Lower leg skin (tissue), 4 donors: Measurements from ENCODE around the gene ADAM10. TPM values are rescaled to one million over a fixed set of nuclear protein-coding genes. Genes with fewer than 3 reads are reported as not detected.

Source experiments
- DNase-seq, 2 donors: peaks; one replicate each; pipeline ENCODE4 v3.0.0-alpha.2; 2019; ENCODE audit warnings: low spot score in 2 of 2
- H3K4me3 ChIP-seq: fragments of 200-600 bp; sonication (generic); 2 replicates; pipeline ENCODE4 v1.5.1; 2017; ENCODE audit warnings: mild to moderate bottlenecking, low read depth; ENCODE audit not compliant: poor library complexity, severe bottlenecking
- CTCF ChIP-seq, 3 donors: fragments of 450-650 bp; IDR thresholded peaks; one replicate each; pipeline ENCODE4 v1.5.1; 2016; ENCODE audit warnings: antibody characterized with exemption in 3 of 3, mild to moderate bottlenecking in 3 of 3, moderate library complexity in 2 of 3
- POLR2A ChIP-seq, 2 donors: fragments of 450-650 bp; IDR thresholded peaks; one replicate each; pipeline ENCODE4 v1.6.1; 2016 to 2017; ENCODE audit warnings: antibody characterized with exemption in 2 of 2, mild to moderate bottlenecking in 1 of 2, moderate library complexity in 1 of 2
- WGBS, 2 donors: methylation state at CpG; one replicate each; pipeline ENCODE4 v1.1.5; 2018; 5-methylcytosine and 5-hydroxymethylcytosine counted together
- intact Hi-C: fragments of 100-400 bp; cut with DNase I; formaldehyde crosslinking; loops from one replicate; pipeline ENCODE4 v1.15.0; 2023; ENCODE audit warnings: low total_unique reads
- total RNA-seq, 4 donors: library from RNA; depleted of rRNA; stranded (reverse); fragments of >200 nt; gene quantifications; one replicate each; pipeline ENCODE4 v1.1.0, GENCODE V29; 2016

The ADAM10 gene
- total RNA-seq, 4 donors from 2014 or later: 40.4 to 45.1 (median 44.5) TPM

GRCh38 chr15:58704155-58704865 lies 45.2 kb downstream of the ADAM10 start:
- no peak overlapping the region for H3K4me3 ChIP-seq
- 80 to 92% methylated on average over 4 of the region's 4 CpGs for WGBS, 2 donors
- no peak for DNase-seq
- intact Hi-C loops: no loop called here
- TF ChIP-seq POLR2A (IDR thresholded peaks at IDR 0.05) (no peak), CTCF (IDR thresholded peaks at IDR 0.05) (no peak)

GRCh38 chr15:58703610-58704009 lies 45.9 kb downstream of the ADAM10 start:
- DNase-seq: no peak
- TF ChIP-seq POLR2A (IDR thresholded peaks at IDR 0.05) (no peak), CTCF (IDR thresholded peaks at IDR 0.05) (no peak)
- H3K4me3 ChIP-seq: no peak overlapping the region
- 87 to 88% methylated on average over 4 of the region's 4 CpGs for WGBS, 2 donors
- intact Hi-C loops: no loop called here

GRCh38 chr15:58702233-58702632 lies 47.3 kb downstream of the ADAM10 start:
- DNase-seq: no peak
- intact Hi-C loops: no loop called here
- WGBS, 2 donors: 90 to 92% methylated on average over 2 of the region's 2 CpGs
- TF ChIP-seq POLR2A (IDR thresholded peaks at IDR 0.05): no peak
- no peak for TF ChIP-seq CTCF (IDR thresholded peaks at IDR 0.05)
- no peak overlapping the region for H3K4me3 ChIP-seq

- intact Hi-C loops: no loop called here
- TF ChIP-seq CTCF (IDR thresholded peaks at IDR 0.05): no peak
- no peak for TF ChIP-seq POLR2A (IDR thresholded peaks at IDR 0.05)
- DNase-seq: no peak
- H3K4me3 ChIP-seq: no peak overlapping the region
- 83 to 85% methylated on average over 4 of the region's 4 CpGs for WGBS, 2 donors
These were observed 48.1 kb downstream of the ADAM10 start for GRCh38 chr15:58701376-58701775.

DNA sequence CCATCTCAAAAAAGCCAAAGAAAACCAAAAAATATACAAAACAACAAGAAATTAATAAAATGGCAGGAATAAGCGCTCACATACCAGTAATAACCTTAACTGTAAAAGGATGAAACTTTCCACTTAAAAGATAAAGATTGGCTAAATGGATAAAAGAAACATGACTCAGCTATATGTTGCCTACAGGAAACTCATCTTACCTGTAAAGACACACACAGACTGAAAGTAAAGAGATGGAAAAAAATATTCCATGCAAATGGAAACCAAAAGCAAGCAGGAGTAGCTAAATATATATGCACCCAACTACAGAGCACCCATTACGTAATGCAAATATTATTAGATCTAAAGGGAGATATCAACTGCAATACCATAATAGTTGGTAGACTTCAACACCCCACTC lies 49.7 kb downstream of the ADAM10 start:
- intact Hi-C loops: no loop called here
- DNase-seq: no peak
- no peak overlapping the region for H3K4me3 ChIP-seq
- 90 to 95% methylated on average over 2 of the region's 2 CpGs for WGBS, 2 donors
- TF ChIP-seq CTCF (IDR thresholded peaks at IDR 0.05): no peak
- no peak for TF ChIP-seq POLR2A (IDR thresholded peaks at IDR 0.05)
